K562 (cell line): Measurements from ENCODE around the gene SART1. TPM values are rescaled to one million over a fixed set of nuclear protein-coding genes. Genes with fewer than 3 reads are reported as not detected.

Experiments
- CGGBP1 ChIP-seq: fragments of 250-450 bp; sonication (Bioruptor Pico); IDR thresholded peaks from 2 replicates; pipeline ENCODE4 v1.9.0; 2021; ENCODE audit warnings: mild to moderate bottlenecking
- CREB5 ChIP-seq: fragments of 250-450 bp; sonication (Bioruptor Pico); IDR thresholded peaks from 2 replicates; pipeline ENCODE4 v1.5.0; 2020; ENCODE audit warnings: mild to moderate bottlenecking
- ESRRA ChIP-seq: fragments of 450-650 bp; IDR thresholded peaks from 2 replicates; pipeline ENCODE4 v1.6.1; 2014; ENCODE audit warnings: low read depth, mild to moderate bottlenecking, moderate library complexity, borderline replicate concordance
- FOXA1 ChIP-seq: fragments of 450-650 bp; IDR thresholded peaks from 2 replicates; pipeline ENCODE4 v1.6.1; 2016; ENCODE audit warnings: mild to moderate bottlenecking, borderline replicate concordance
- HDAC2 ChIP-seq: fragments of 450-650 bp; IDR thresholded peaks from 2 replicates; pipeline ENCODE4 v1.6.1; 2016; ENCODE audit warnings: mild to moderate bottlenecking
- HDGF ChIP-seq: fragments of 450-650 bp; IDR thresholded peaks from 2 replicates; pipeline ENCODE4 v1.6.1; 2016
- JUNB ChIP-seq: fragments of 450-650 bp; formaldehyde crosslinking; conservative IDR thresholded peaks from 2 replicates; pipeline ENCODE4 v1.4.0; 2020; ENCODE audit warnings: mild to moderate bottlenecking
- NCOA6 ChIP-seq: fragments of 450-650 bp; IDR thresholded peaks from 2 replicates; pipeline ENCODE4 v1.6.1; 2017; ENCODE audit warnings: mild to moderate bottlenecking
- PPARD ChIP-seq: fragments of 250-450 bp; sonication (Bioruptor Pico); IDR thresholded peaks from 2 replicates; pipeline ENCODE4 v1.8.0; 2022; ENCODE audit warnings: inconsistent platforms, mild to moderate bottlenecking, moderate library complexity
- TSHZ1 ChIP-seq: fragments of 250-450 bp; sonication (Bioruptor Pico); IDR thresholded peaks from 2 replicates; pipeline ENCODE4 v1.4.0; 2020; ENCODE audit warnings: mild to moderate bottlenecking, moderate library complexity
- ZNF707 ChIP-seq: fragments of 250-450 bp; sonication (Bioruptor Pico); conservative IDR thresholded peaks from 2 replicates; pipeline ENCODE4 v1.8.0; 2022; ENCODE audit warnings: inconsistent platforms, mild to moderate bottlenecking, moderate library complexity
- polyA plus RNA-seq, 8 experiments: library from polyadenylated mRNA; depleted of rRNA in 4 of 8; stranded (reverse) in 5 of 8; unstranded in 3 of 8; fragments of >200 nt; fragmentation: Nextera tagmentation in 2 of 8; fragmentation: Illumina TruSeq in 1 of 8; extraction: Ambion mirVana in 2 of 8; extraction: Trizol in 1 of 8; gene quantifications; 2 replicates each; pipeline versions ENCODE4 v1.2.1 to v1.2.3, GENCODE V29; 2011 to 2014; ENCODE audit warnings: inconsistent platforms in 1 of 8, missing spikeins in 1 of 8
- total RNA-seq, 7 experiments: library from RNA; depleted of rRNA in 6 of 7; stranded (reverse); fragments of >200 nt in 6 of 7; fragmentation: Illumina TruSeq in 2 of 7; extraction: Trizol in 2 of 7; gene quantifications; 2 replicates each; pipeline versions ENCODE4 v1.2.1 to v1.2.3, GENCODE V29; 2011 to 2021; ENCODE audit warnings: low replicate concordance in 1 of 7
- TF ChIP-seq, protein P1 (sequence below), 2 experiments: IDR thresholded peaks in 1 of 2; conservative IDR thresholded peaks in 1 of 2; 2 replicates each; pipeline ENCODE4 v1.6.1; 2016; ENCODE audit warnings: low read depth in 2 of 2, mild to moderate bottlenecking in 1 of 2, missing compliant biosample characterization in 1 of 2, missing genetic modification characterization in 1 of 2, moderate library complexity in 1 of 2
- TF ChIP-seq, protein P2 (sequence below): fragments of 250-450 bp; sonication (Bioruptor Pico); IDR thresholded peaks from 2 replicates; pipeline ENCODE4 v1.5.1; 2021; ENCODE audit warnings: mild to moderate bottlenecking
- TF ChIP-seq, protein P3 (sequence below): IDR thresholded peaks from 3 replicates; pipeline ENCODE4 v1.6.1; 2011; ENCODE audit warnings: borderline replicate concordance, mild to moderate bottlenecking; ENCODE audit not compliant: insufficient read length, insufficient read depth
- TF ChIP-seq, protein P4 (sequence below): sonication (generic); formaldehyde crosslinking; IDR thresholded peaks from 2 replicates; pipeline ENCODE4 v1.4.0; 2020; ENCODE audit warnings: mild to moderate bottlenecking, missing genetic modification reagents

Gene SART1
- total and polyA plus RNA-seq, 9 of the 15 experiments (the other 6 are each of a cell fraction or from before 2014, with no cell fraction given) = 4.8 to 84.1 (median 31.7) TPM

DNA sequence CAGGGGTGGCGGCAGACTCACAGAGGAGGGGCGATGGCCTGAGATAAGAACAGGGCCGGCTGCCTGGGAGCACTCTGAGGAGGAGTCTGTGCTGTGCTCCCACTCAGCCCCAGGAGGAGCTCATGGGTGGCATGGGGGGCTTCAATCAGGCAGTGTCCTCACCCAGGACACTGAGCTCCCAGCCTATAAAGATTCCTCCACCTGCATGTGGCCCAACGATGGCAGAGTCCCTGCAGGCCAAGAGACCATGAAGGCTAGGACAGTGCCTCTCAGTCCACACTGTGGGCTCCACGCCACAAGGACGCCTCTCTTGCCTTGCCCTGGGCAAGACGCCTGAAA, 52.2 kb downstream of the SART1 start (continued):
- TF ChIP-seq, protein P1, sequence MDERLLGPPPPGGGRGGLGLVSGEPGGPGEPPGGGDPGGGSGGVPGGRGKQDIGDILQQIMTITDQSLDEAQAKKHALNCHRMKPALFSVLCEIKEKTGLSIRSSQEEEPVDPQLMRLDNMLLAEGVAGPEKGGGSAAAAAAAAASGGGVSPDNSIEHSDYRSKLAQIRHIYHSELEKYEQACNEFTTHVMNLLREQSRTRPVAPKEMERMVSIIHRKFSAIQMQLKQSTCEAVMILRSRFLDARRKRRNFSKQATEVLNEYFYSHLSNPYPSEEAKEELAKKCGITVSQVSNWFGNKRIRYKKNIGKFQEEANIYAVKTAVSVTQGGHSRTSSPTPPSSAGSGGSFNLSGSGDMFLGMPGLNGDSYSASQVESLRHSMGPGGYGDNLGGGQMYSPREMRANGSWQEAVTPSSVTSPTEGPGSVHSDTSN (CRISPR knock-in tag; IDR thresholded peaks at IDR 0.05; ENCODE audit: low read depth) = no peak
- TF ChIP-seq, protein P1 (tag; conservative IDR thresholded peaks at IDR 0.05; ENCODE audit: low read depth) = no peak
- TF ChIP-seq ESRRA (0 out of 2 replicates have a peak, but pooled peaks have one; percentile 0), CGGBP1 (CRISPR knock-in tag) (no peak), NCOA6 (no peak), JUNB (CRISPR knock-in tag) (no peak), TSHZ1 (no peak), CREB5 (CRISPR knock-in tag) (no peak), HDAC2 (no peak), ZNF707 (no peak), FOXA1 (no peak), PPARD (CRISPR knock-in tag) (no peak), HDGF (no peak)
- TF ChIP-seq, protein P2, sequence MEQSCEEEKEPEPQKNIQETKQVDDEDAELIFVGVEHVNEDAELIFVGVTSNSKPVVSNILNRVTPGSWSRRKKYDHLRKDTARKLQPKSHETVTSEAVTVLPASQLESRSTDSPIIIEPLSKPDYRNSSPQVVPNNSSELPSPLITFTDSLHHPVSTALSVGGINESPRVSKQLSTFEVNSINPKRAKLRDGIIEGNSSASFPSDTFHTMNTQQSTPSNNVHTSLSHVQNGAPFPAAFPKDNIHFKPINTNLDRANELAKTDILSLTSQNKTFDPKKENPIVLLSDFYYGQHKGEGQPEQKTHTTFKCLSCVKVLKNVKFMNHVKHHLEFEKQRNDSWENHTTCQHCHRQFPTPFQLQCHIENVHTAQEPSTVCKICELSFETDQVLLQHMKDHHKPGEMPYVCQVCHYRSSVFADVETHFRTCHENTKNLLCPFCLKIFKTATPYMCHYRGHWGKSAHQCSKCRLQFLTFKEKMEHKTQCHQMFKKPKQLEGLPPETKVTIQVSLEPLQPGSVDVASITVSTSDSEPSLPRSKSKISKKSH = no peak
- TF ChIP-seq, protein P3, sequence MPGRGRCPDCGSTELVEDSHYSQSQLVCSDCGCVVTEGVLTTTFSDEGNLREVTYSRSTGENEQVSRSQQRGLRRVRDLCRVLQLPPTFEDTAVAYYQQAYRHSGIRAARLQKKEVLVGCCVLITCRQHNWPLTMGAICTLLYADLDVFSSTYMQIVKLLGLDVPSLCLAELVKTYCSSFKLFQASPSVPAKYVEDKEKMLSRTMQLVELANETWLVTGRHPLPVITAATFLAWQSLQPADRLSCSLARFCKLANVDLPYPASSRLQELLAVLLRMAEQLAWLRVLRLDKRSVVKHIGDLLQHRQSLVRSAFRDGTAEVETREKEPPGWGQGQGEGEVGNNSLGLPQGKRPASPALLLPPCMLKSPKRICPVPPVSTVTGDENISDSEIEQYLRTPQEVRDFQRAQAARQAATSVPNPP = no peak
- TF ChIP-seq, protein P4, sequence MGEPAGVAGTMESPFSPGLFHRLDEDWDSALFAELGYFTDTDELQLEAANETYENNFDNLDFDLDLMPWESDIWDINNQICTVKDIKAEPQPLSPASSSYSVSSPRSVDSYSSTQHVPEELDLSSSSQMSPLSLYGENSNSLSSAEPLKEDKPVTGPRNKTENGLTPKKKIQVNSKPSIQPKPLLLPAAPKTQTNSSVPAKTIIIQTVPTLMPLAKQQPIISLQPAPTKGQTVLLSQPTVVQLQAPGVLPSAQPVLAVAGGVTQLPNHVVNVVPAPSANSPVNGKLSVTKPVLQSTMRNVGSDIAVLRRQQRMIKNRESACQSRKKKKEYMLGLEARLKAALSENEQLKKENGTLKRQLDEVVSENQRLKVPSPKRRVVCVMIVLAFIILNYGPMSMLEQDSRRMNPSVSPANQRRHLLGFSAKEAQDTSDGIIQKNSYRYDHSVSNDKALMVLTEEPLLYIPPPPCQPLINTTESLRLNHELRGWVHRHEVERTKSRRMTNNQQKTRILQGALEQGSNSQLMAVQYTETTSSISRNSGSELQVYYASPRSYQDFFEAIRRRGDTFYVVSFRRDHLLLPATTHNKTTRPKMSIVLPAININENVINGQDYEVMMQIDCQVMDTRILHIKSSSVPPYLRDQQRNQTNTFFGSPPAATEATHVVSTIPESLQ (CRISPR knock-in tag) = no peak
